Pancreas (tissue), 10 donors: ENCODE results near the gene MC3R. TPM values are rescaled to one million over a fixed set of nuclear protein-coding genes. Genes with fewer than 3 reads are reported as not detected.

Source experiments
- ATAC-seq, 4 donors: fragments of 200-7000 bp; cut with Tn5 transposase; one replicate each; pipeline versions ENCODE4 v1.8.0 to v1.9.1; 2020; ENCODE audit warnings: mild to moderate bottlenecking in 4 of 4, moderate library complexity in 4 of 4
- DNase-seq, 6 donors: peaks; one replicate each; pipeline ENCODE4 v3.0.0-alpha.2; 2020
- FAIRE-seq: peaks from 2 replicates; lab custom pipeline; 2012; peaks lifted over from hg19 to GRCh38; lab: Jason Lieb, UNC
- H3K27ac ChIP-seq, 4 donors: fragments of 200-600 bp; sonication (generic); 1 replicate in 3 of 4; 2 replicates in 1 of 4; pipeline versions ENCODE4 v1.5.0 to v1.8.0; 2020
- H3K27me3 ChIP-seq, 4 donors: fragments of 200-600 bp; one replicate each; pipeline ENCODE4 v1.8.0; 2021
- H3K36me3 ChIP-seq, 3 donors: fragments of 200-600 bp; sonication (generic) in 1 of 3; one replicate each; pipeline versions ENCODE4 v1.5.0 to v1.8.0; 2020 to 2021
- H3K4me1 ChIP-seq, 3 donors: fragments of 200-600 bp; one replicate each; pipeline ENCODE4 v1.8.0; 2021
- H3K4me3 ChIP-seq, 4 donors: fragments of 200-600 bp; sonication (generic) in 2 of 4; one replicate each; pipeline versions ENCODE4 v1.5.0 to v1.8.0; 2020 to 2021
- H3K9me3 ChIP-seq, 4 donors: fragments of 200-600 bp; one replicate each; pipeline ENCODE4 v1.8.0; 2021
- WGBS, 2 donors: extraction: QIAGEN DNeasy Blood & Tissue Kit; methylation state at CpG; one replicate each; pipeline ENCODE4 v1.1.7; 2013; 5-methylcytosine and 5-hydroxymethylcytosine counted together
- intact Hi-C, 3 donors: fragments of 100-400 bp; cut with DNase I; formaldehyde crosslinking; loops; one replicate each; pipeline versions ENCODE4 v1.11.1 to v1.14.2; 2022
- polyA plus RNA-seq, 2 donors: library from polyadenylated mRNA; stranded (reverse); fragments of 200-250 nt; gene quantifications; one replicate each; pipeline ENCODE4 v1.2.3, GENCODE V29; 2013
- total RNA-seq, 6 donors: library from RNA; stranded (reverse); fragmentation: NEBNext Ultra II Directional in 4 of 6; extraction: Animal tissue kit (Norgen Biotek cat#: 25700) in 4 of 6; gene quantifications; one replicate each; pipeline versions ENCODE4 v1.2.1 to v1.2.4, GENCODE V29; 2021 to 2023
- TF ChIP-seq, protein P1 (sequence below), 4 donors: fragments of 200-600 bp; sonication (generic) in 3 of 4; IDR thresholded peaks; one replicate each; pipeline versions ENCODE4 v1.5.0 to v1.8.0; 2021; ENCODE audit warnings: antibody characterized with exemption in 4 of 4
- donor health status: healthy with polysubstance abuse.
- donor health status: DM: no; HTN: no; CAD: no; lungs with moderate emphysema.
- donor health status: DM: no; HTN: no; CAD: no.
- donor health status: control.
- donor health status: control.
- donor health status: Bipolar disorder and iron deficiency.
- donor health status: DM: yes; HTN: yes; CAD: no.
- donor health status: DM: no; HTN: no; CAD: no.
- donor health status: DM: no; HTN: no; CAD: no.
- donor health status: DM: yes; HTN: yes; CAD: no.

The MC3R gene
- total and polyA plus RNA-seq, 8 donors: not detected

DNA sequence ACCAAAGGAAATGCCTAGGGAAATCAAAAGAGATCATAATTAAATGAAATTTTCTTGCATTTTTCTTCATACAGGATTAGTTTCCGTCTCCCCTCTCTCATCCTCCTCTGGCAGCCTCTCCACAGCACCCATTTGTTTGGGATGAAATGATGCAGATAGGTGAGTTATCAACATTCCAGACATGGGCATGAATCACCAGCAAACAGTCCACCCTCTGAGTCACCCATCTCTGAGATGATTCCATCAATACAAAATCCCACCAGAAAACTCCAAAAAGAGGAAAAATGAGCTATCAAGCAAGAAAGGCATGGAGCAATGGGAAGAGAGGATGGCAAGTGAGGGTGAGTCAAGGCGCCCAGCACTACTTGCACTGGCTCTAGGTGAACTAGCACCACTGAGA, 11.4 kb downstream of the MC3R start:
- Histone ChIP-seq H3K27me3 (peaks cover 0 to 5% (median 0%) of the 10 kb centered on the region in 4 donors), H3K4me3 (no peak overlapping the region), H3K9me3 (no peaks in the 10 kb centered on the region), H3K4me1 (no peaks in the 10 kb centered on the region), H3K27ac (no peak overlapping the region), H3K36me3 (no peaks in the 10 kb centered on the region)
- TF ChIP-seq, protein P1, sequence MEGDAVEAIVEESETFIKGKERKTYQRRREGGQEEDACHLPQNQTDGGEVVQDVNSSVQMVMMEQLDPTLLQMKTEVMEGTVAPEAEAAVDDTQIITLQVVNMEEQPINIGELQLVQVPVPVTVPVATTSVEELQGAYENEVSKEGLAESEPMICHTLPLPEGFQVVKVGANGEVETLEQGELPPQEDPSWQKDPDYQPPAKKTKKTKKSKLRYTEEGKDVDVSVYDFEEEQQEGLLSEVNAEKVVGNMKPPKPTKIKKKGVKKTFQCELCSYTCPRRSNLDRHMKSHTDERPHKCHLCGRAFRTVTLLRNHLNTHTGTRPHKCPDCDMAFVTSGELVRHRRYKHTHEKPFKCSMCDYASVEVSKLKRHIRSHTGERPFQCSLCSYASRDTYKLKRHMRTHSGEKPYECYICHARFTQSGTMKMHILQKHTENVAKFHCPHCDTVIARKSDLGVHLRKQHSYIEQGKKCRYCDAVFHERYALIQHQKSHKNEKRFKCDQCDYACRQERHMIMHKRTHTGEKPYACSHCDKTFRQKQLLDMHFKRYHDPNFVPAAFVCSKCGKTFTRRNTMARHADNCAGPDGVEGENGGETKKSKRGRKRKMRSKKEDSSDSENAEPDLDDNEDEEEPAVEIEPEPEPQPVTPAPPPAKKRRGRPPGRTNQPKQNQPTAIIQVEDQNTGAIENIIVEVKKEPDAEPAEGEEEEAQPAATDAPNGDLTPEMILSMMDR (IDR thresholded peaks at IDR 0.05): no peak
- FAIRE-seq (no peak), ATAC-seq (no peak), DNase-seq (no peak)
- intact Hi-C loops: no loop called here
- 42 to 57% methylated on average over 2 of the region's 2 CpGs for WGBS, 2 donors

DNA sequence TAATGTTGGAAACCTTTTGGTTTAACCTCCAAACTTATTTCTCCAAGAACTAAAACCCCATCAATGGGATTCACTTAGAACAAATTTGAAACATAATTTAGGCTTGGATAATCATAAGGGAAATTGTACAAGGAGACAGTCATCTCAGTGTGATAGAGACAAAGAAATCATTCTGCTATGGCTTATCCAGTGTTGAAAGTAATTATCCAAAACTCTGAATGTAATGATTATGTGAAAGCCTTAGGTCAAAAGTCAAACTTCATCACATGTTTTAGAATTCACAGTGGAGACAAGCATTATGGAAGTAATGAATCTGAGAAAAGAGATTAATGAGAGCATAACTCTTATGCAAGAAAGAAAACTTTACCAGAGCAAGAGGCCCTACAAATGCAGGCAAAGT, 20.0 kb downstream of the MC3R start:
- no peak for FAIRE-seq
- no peak for DNase-seq
- H3K27ac ChIP-seq: no peak overlapping the region
- no peak overlapping the region for H3K4me3 ChIP-seq
- ATAC-seq: no peak
- no peaks in the 10 kb centered on the region for H3K4me1 ChIP-seq
- TF ChIP-seq, protein P1 (IDR thresholded peaks at IDR 0.05): no peak
- peaks cover 0 to 3% (median 0%) of the 10 kb centered on the region in 4 donors for H3K27me3 ChIP-seq
- no peaks in the 10 kb centered on the region for H3K9me3 ChIP-seq
- H3K36me3 ChIP-seq: no peaks in the 10 kb centered on the region
- intact Hi-C loops: no loop called here

DNA sequence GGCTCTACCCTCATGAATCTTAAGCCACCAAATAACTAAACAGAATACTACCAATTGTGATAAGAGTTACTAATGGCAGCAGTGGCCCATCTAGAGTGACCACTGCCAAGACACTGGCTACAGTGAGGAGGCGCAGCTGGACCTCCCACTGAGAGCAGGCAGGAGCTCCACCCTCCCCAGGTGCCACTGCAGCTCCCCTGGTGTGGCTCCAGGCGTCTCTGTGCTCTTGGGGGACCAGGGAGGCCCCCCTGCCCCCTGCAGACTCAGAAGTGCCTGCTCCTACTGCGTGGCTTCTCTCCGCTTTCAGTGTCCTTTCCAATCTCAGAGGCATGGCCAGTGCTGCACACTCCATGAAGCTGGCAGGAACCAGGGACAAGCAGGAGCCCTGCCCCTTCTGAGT, 23.4 kb downstream of the MC3R start:
- Histone ChIP-seq H3K36me3 (no peaks in the 10 kb centered on the region), H3K9me3 (no peaks in the 10 kb centered on the region), H3K4me3 (no peak overlapping the region), H3K27me3 (no peaks in the 10 kb centered on the region), H3K4me1 (no peaks in the 10 kb centered on the region), H3K27ac (no peak overlapping the region)
- intact Hi-C loops: no loop called here
- TF ChIP-seq, protein P1 (IDR thresholded peaks at IDR 0.05): no peak
- DNase-seq (no peak), FAIRE-seq (no peak), ATAC-seq (no peak)
- 51 to 53% methylated on average over 4 of the region's 4 CpGs for WGBS, 2 donors

- H3K9me3 ChIP-seq: no peaks in the 10 kb centered on the region
- WGBS, 2 donors: 53 to 60% methylated on average over 2 of the region's 2 CpGs
- intact Hi-C loops: no loop called here
- FAIRE-seq: no peak
- TF ChIP-seq, protein P1 (IDR thresholded peaks at IDR 0.05): no peak
- ATAC-seq: no peak
- H3K36me3 ChIP-seq: no peaks in the 10 kb centered on the region
- H3K4me1 ChIP-seq: no peaks in the 10 kb centered on the region
- no peak overlapping the region for H3K27ac ChIP-seq
- DNase-seq: no peak
- H3K27me3 ChIP-seq: no peaks in the 10 kb centered on the region
- no peak overlapping the region for H3K4me3 ChIP-seq
Measured at GRCh38 chr20:56273491-56273890, 25.0 kb downstream of the MC3R start.

GRCh38 chr20:56274156-56274555, 25.6 kb downstream of the MC3R start:
- 61 to 70% methylated on average over 6 of the region's 6 CpGs for WGBS, 2 donors

More at GRCh38 chr20:56274156-56274555, 25.6 kb downstream of the MC3R start:
- TF ChIP-seq, protein P1 (IDR thresholded peaks at IDR 0.05): no peak
- Histone ChIP-seq H3K36me3 (no peaks in the 10 kb centered on the region), H3K27ac (no peak overlapping the region), H3K27me3 (no peaks in the 10 kb centered on the region), H3K9me3 (no peaks in the 10 kb centered on the region), H3K4me3 (no peak overlapping the region), H3K4me1 (no peaks in the 10 kb centered on the region)
- intact Hi-C loops: no loop called here
- DNase-seq (no peak), ATAC-seq (no peak), FAIRE-seq (no peak)
